Middle frontal gyrus (tissue), 1 donor: Measurements from ENCODE around the gene ID3.
A peak's percentile ranks its signal among the peaks of the same experiment; 100 is the strongest.

ENCODE experiments used
- DNase-seq: peaks from one replicate; pipeline ENCODE4 v3.0.0-alpha.2; 2015; ENCODE audit warnings: low spot score; ENCODE audit errors: extremely low spot score

ID3 gene

GRCh38 chr1:23559136-23559984 is at the start of gene ID3:
Gene ID3, minus strand, starts transcription at chr1:23559501. Its CDS starts 75 bp downstream, at chr1:23559426.
- peak; percentile 72 for DNase-seq

- DNase-seq, result no peak
These were observed 48.6 kb upstream of the ID3 start for GRCh38 chr1:23607944-23608343.

- no peak for DNase-seq
These were observed 42.9 kb upstream of the ID3 start for GRCh38 chr1:23601968-23602876.

GRCh38 chr1:23601135-23601967 is 42.0 kb upstream of the ID3 start:
- DNase-seq, result no peak

- no peak for DNase-seq
These were observed 41.0 kb upstream of the ID3 start for GRCh38 chr1:23600283-23600682.

GRCh38 chr1:23599125-23599524 is 39.8 kb upstream of the ID3 start:
- DNase-seq, result no peak

- no peak for DNase-seq
These were observed 39.1 kb upstream of the ID3 start for GRCh38 chr1:23598424-23598823.

GRCh38 chr1:23597635-23598388 is 38.5 kb upstream of the ID3 start:
- no peak for DNase-seq

GRCh38 chr1:23596382-23597358 is 37.4 kb upstream of the ID3 start:
- no peak for DNase-seq

- DNase-seq, result no peak
These were observed 35.6 kb upstream of the ID3 start for GRCh38 chr1:23594927-23595353.

GRCh38 chr1:23594149-23594907 is 35.0 kb upstream of the ID3 start:
- no peak for DNase-seq

- DNase-seq, result no peak
These were observed 34.4 kb upstream of the ID3 start for GRCh38 chr1:23593556-23594148.

GRCh38 chr1:23593042-23593521 is 33.8 kb upstream of the ID3 start:
- DNase-seq, result no peak

GRCh38 chr1:23592209-23592892 is 33.0 kb upstream of the ID3 start:
- DNase-seq, result no peak

- no peak for DNase-seq
These were observed 32.3 kb upstream of the ID3 start for GRCh38 chr1:23591460-23592208.

- DNase-seq, result no peak
These were observed 30.9 kb upstream of the ID3 start for GRCh38 chr1:23590058-23590783.
